ENCODE results near the gene WDFY2. TPM values are rescaled to one million over a fixed set of nuclear protein-coding genes. Genes with fewer than 3 reads are reported as not detected.

WDFY2 gene
- total and polyA plus RNA-seq, 2 experiments from 2014 or later: 11.4 to 24.0 TPM

- no peaks in the 10 kb centered on the region; the same call in 2 of the 3 replicates for H3K36me3 Mint-ChIP-seq (ENCODE audit: low read depth)
- no peak overlapping the region for H3K4me3 Mint-ChIP-seq
- H3K9me3 Mint-ChIP-seq: no peaks in the 10 kb centered on the region
- H2AFZ ChIP-seq: no peak overlapping the region
- H3K4me1 ChIP-seq (ENCODE audit: insufficient read depth): peaks cover 20% of the 10 kb centered on the region
- H3K27ac Mint-ChIP-seq: no peak overlapping the region
- DNase-seq (ENCODE audit: low spot score): no peak
- peaks cover 67% of the 10 kb centered on the region for H3K79me2 ChIP-seq (replicated peaks; ENCODE audit: insufficient read depth)
- no peak overlapping the region for H3K4me2 ChIP-seq
- no peaks in the 10 kb centered on the region for H3K27me3 ChIP-seq (ENCODE audit: insufficient read depth)
- ATAC-seq: no peak
- no peaks in the 10 kb centered on the region for H3K36me3 ChIP-seq (ENCODE audit: insufficient read depth)
- H3K27me3 Mint-ChIP-seq (ENCODE audit: insufficient read depth, low read depth, poor library complexity): no peaks in the 10 kb centered on the region
- H3K4me3 ChIP-seq: no peak overlapping the region
- H3K4me1 Mint-ChIP-seq: peaks cover 37% of the 10 kb centered on the region
- no peaks in the 10 kb centered on the region for H3K9me2 ChIP-seq (ENCODE audit: insufficient read depth)
- no peak for TF ChIP-seq POLR2AphosphoS5 (IDR thresholded peaks at IDR 0.05; ENCODE audit: low read depth)
- no peak for TF ChIP-seq ZNF462 (CRISPR knock-in tag; IDR thresholded peaks at IDR 0.05)
- no peak for TF ChIP-seq NANOG (IDR thresholded peaks at IDR 0.05; ENCODE audit: borderline replicate concordance)
- TF ChIP-seq STAT1 (IDR thresholded peaks at IDR 0.05; ENCODE audit: unreplicated experiment): no peak
- no peak for TF ChIP-seq ETS1 (IDR thresholded peaks at IDR 0.05)
- TF ChIP-seq JUNB (IDR thresholded peaks at IDR 0.05; ENCODE audit: unreplicated experiment): no peak
- TF ChIP-seq EZH2 (IDR thresholded peaks at IDR 0.05; ENCODE audit: low read depth, unreplicated experiment): no peak
- TF ChIP-seq ZNF114 (CRISPR knock-in tag; IDR thresholded peaks at IDR 0.05): no peak
- no peak for TF ChIP-seq EZH2phosphoT487 (IDR thresholded peaks at IDR 0.05; ENCODE audit: unreplicated experiment)
- TF ChIP-seq CREB1 (CRISPR knock-in tag; IDR thresholded peaks at IDR 0.05; ENCODE audit: low read depth): no peak
- no peak for TF ChIP-seq ZNF331 (CRISPR knock-in tag; IDR thresholded peaks at IDR 0.05; ENCODE audit: low read depth)
- no peak for TF ChIP-seq CTCF (conservative IDR thresholded peaks at IDR 0.05; ENCODE audit: low read depth in 2 of 2)
- TF ChIP-seq REST (IDR thresholded peaks at IDR 0.05; ENCODE audit: unreplicated experiment): no peak
- H3K27ac ChIP-seq (ENCODE audit: low read depth): no peak overlapping the region
- peaks cover 11% of the 10 kb centered on the region; the same call in 1 of the 2 replicates for H4K20me1 ChIP-seq (replicated peaks; ENCODE audit: insufficient read depth)
- no peaks in the 10 kb centered on the region for H3F3A ChIP-seq (replicated peaks; ENCODE audit: low read depth)
These were observed 99.8 kb downstream of the WDFY2 start for GRCh38 chr13:51684076-51684475.
